MM.1S (cell line): ENCODE data around the gene GSTA1.
"Not testable (repeated sequence)": the region's sequence is repeated elsewhere in the genome, so short reads cannot be mapped to it uniquely, and the experiment has no call there.

Experiments
- CTCF ChIP-seq: fragments of 300-600 bp; sonication (generic); IDR thresholded peaks from 2 replicates; pipeline ENCODE4 v1.5.1; 2016; ENCODE audit warnings: antibody characterized with exemption, low read length, mixed read lengths
- EZH2 ChIP-seq: fragments of 300-600 bp; sonication (generic); optimal IDR thresholded peaks from 2 replicates; pipeline ENCODE3; 2017; ENCODE audit warnings: low read depth, mild to moderate bottlenecking, antibody characterized with exemption, low read length, mixed read lengths
- EZH2phosphoT487 ChIP-seq: fragments of 300-600 bp; sonication (generic); IDR thresholded peaks from 2 replicates; pipeline ENCODE4 v1.6.1; 2018; ENCODE audit warnings: antibody characterized with exemption, low read length

- TF ChIP-seq CTCF, EZH2, EZH2phosphoT487: not testable (repeated sequence)
Observed at GRCh38 chr6:52825900-52826459, 22.4 kb upstream of the GSTA1 start.
